Measurements from ENCODE around the gene TMTC3. TPM values are rescaled to one million over a fixed set of nuclear protein-coding genes. Genes with fewer than 3 reads are reported as not detected.

TMTC3 gene
- polyA plus RNA-seq, 1 donor, result 17.7 TPM

DNA sequence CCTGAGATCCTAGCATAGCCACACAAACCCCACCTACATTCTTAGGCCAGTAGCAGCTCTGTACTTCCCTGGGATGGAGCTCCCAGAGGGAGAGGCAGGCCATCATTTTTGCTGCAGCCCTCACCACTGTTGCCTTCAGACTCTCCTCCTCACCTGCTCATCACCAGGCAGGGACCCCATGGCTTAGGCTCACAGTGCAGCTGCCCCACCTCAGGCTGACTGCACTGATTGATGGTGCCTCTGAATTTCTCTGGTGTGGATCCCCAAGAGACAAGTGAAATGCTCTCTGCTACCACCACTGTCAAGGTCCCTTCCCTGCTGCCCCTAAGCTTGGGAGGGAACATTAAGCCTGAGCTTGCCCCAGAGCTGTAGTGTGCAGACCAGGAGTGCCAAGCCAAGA lies 76.2 kb downstream of the TMTC3 start:
- Histone ChIP-seq H3K4me1 (ENCODE audit: control insufficient read depth, insufficient read depth, low read length) (no peaks in the 10 kb centered on the region), H3K4me3 (ENCODE audit: low read length) (no peak overlapping the region), H3K9me3 (ENCODE audit: control insufficient read depth, low read depth, low read length) (peaks cover 7% of the 10 kb centered on the region), H3K27ac (ENCODE audit: low read length) (no peak overlapping the region), H3K36me3 (ENCODE audit: control insufficient read depth, insufficient read depth, low read length) (no peaks in the 10 kb centered on the region), H3K27me3 (ENCODE audit: control insufficient read depth, insufficient read depth, low read length) (no peaks in the 10 kb centered on the region)
- DNase-seq, result no peak

DNA sequence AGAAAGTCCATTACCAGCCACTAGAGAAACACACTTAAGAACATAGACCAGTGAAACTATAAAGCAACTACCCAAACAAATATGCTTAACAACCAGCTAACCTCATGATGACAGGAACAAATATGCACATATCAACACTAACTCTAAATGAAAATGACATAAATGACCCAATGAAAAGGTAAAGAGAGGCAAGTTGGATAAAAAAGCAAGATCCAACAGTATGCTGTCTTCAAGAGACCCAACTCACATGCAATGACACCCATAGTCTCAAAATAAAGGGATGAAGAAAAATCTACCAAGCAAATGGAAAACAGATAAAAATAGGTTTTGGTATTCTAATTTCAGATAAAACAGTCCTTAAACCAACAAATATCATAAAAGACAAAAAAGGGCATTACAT lies 77.8 kb downstream of the TMTC3 start:
- no peaks in the 10 kb centered on the region for H3K9me3 ChIP-seq (ENCODE audit: control insufficient read depth, low read depth, low read length)
- H3K4me3 ChIP-seq (ENCODE audit: low read length), result no peak overlapping the region
- H3K36me3 ChIP-seq (ENCODE audit: control insufficient read depth, insufficient read depth, low read length), result no peaks in the 10 kb centered on the region
- no peak for DNase-seq
- H3K4me1 ChIP-seq (ENCODE audit: control insufficient read depth, insufficient read depth, low read length), result no peaks in the 10 kb centered on the region
- H3K27me3 ChIP-seq (ENCODE audit: control insufficient read depth, insufficient read depth, low read length), result no peaks in the 10 kb centered on the region
- H3K27ac ChIP-seq (ENCODE audit: low read length), result no peak overlapping the region

DNA sequence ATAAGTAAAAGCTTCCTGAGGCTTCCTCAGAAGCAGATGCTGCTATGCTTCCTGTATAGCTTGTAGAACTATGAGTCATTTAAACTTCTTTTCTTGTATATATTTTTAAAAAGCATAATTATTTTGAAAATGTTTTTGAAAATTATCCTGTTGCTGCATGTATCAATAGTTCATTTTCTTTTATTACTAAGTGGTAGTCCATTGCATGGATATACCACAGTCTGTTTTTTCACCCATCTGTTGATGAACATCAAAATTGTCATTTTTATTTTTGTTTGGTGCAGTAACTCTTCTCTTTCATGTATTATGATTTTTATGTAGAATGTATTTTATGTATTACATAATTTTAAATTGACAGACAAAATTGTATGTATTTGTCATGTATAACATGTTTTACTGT lies 81.4 kb downstream of the TMTC3 start:
- DNase-seq, result no peak
- no peaks in the 10 kb centered on the region for H3K36me3 ChIP-seq (ENCODE audit: control insufficient read depth, insufficient read depth, low read length)
- H3K4me3 ChIP-seq (ENCODE audit: low read length), result no peak overlapping the region
- H3K9me3 ChIP-seq (ENCODE audit: control insufficient read depth, low read depth, low read length), result no peaks in the 10 kb centered on the region
- no peaks in the 10 kb centered on the region for H3K4me1 ChIP-seq (ENCODE audit: control insufficient read depth, insufficient read depth, low read length)
- no peak overlapping the region for H3K27ac ChIP-seq (ENCODE audit: low read length)
- H3K27me3 ChIP-seq (ENCODE audit: control insufficient read depth, insufficient read depth, low read length), result no peaks in the 10 kb centered on the region

DNA sequence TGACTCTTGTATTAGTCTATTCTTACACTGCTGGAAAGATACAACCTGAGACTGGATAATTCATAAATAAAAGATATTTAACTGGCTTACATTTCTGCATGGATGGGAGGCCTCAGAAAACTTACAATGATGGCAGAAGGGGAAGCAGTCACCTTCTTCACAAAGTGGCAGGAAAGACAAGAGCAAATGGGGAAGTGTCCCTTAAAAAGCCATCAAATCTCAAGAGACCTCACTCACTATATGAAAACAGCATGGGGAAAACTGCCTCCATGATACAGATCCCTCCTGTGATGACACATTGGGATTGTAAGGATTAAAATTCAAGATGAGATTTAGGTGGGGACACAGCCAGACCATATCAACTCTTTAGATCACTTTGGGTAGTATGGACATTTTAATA lies 83.7 kb downstream of the TMTC3 start:
- Histone ChIP-seq H3K27me3 (ENCODE audit: control insufficient read depth, insufficient read depth, low read length) (no peaks in the 10 kb centered on the region), H3K4me1 (ENCODE audit: control insufficient read depth, insufficient read depth, low read length) (no peaks in the 10 kb centered on the region), H3K9me3 (ENCODE audit: control insufficient read depth, low read depth, low read length) (no peaks in the 10 kb centered on the region), H3K36me3 (ENCODE audit: control insufficient read depth, insufficient read depth, low read length) (no peaks in the 10 kb centered on the region), H3K4me3 (ENCODE audit: low read length) (no peak overlapping the region), H3K27ac (ENCODE audit: low read length) (no peak overlapping the region)
- no peak for DNase-seq

- no peak for DNase-seq
- whole genome bisulfite sequencing (ENCODE audit: insufficient coverage, low lambda C conversion rate), result no CpG with 5 or more reads among the region's 7 CpGs
- no peaks in the 10 kb centered on the region for H3K9me3 ChIP-seq (ENCODE audit: control insufficient read depth, low read depth, low read length)
- no peaks in the 10 kb centered on the region for H3K4me1 ChIP-seq (ENCODE audit: control insufficient read depth, insufficient read depth, low read length)
- no peak overlapping the region for H3K4me3 ChIP-seq (ENCODE audit: low read length)
- no peak overlapping the region for H3K27ac ChIP-seq (ENCODE audit: low read length)
- H3K27me3 ChIP-seq (ENCODE audit: control insufficient read depth, insufficient read depth, low read length), result no peaks in the 10 kb centered on the region
- no peaks in the 10 kb centered on the region for H3K36me3 ChIP-seq (ENCODE audit: control insufficient read depth, insufficient read depth, low read length)
Measured at GRCh38 chr12:88227263-88227662, 85.2 kb downstream of the TMTC3 start.

DNA sequence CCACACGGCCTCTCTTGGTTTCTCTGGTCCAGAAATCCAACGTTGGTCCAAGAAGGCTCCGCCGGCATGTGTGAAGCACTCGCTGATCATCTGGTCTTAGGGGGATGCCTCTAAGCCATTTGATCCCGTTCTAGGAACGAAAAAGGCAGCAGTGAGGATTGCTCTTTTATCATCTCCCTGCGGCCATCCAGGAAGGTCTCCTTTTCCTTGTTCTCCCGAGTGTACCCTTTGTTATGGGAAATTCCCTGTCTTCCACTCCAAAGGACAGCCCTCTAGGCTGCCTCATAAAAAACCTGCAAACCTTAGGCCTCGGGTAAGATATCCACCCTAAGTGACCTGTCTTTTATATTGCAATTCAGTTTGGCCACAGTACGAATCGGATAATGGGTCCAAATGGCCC lies 85.8 kb downstream of the TMTC3 start:
- H3K36me3 ChIP-seq (ENCODE audit: control insufficient read depth, insufficient read depth, low read length), result no peaks in the 10 kb centered on the region
- no peaks in the 10 kb centered on the region for H3K27me3 ChIP-seq (ENCODE audit: control insufficient read depth, insufficient read depth, low read length)
- no peaks in the 10 kb centered on the region for H3K4me1 ChIP-seq (ENCODE audit: control insufficient read depth, insufficient read depth, low read length)
- no peak overlapping the region for H3K4me3 ChIP-seq (ENCODE audit: low read length)
- DNase-seq, result no peak
- 100% methylated on average over 1 of the region's 12 CpGs for WGBS (ENCODE audit: insufficient coverage, low lambda C conversion rate)
- H3K27ac ChIP-seq (ENCODE audit: low read length), result no peak overlapping the region
- H3K9me3 ChIP-seq (ENCODE audit: control insufficient read depth, low read depth, low read length), result no peaks in the 10 kb centered on the region

- no peaks in the 10 kb centered on the region for H3K27me3 ChIP-seq (ENCODE audit: control insufficient read depth, insufficient read depth, low read length)
- no peak overlapping the region for H3K4me3 ChIP-seq (ENCODE audit: low read length)
- 100% methylated on average over 1 of the region's 4 CpGs for WGBS (ENCODE audit: insufficient coverage, low lambda C conversion rate)
- H3K36me3 ChIP-seq (ENCODE audit: control insufficient read depth, insufficient read depth, low read length), result no peaks in the 10 kb centered on the region
- no peaks in the 10 kb centered on the region for H3K9me3 ChIP-seq (ENCODE audit: control insufficient read depth, low read depth, low read length)
- H3K4me1 ChIP-seq (ENCODE audit: control insufficient read depth, insufficient read depth, low read length), result no peaks in the 10 kb centered on the region
- DNase-seq, result no peak
- no peak overlapping the region for H3K27ac ChIP-seq (ENCODE audit: low read length)
Measured at GRCh38 chr12:88228720-88229119, 86.6 kb downstream of the TMTC3 start.

GRCh38 chr12:88230271-88230670 lies 88.2 kb downstream of the TMTC3 start:
- DNase-seq, result no peak
- H3K27me3 ChIP-seq (ENCODE audit: control insufficient read depth, insufficient read depth, low read length), result no peaks in the 10 kb centered on the region

GRCh38 chr12:88235183-88235833 lies 93.2 kb downstream of the TMTC3 start:
- H3K27ac ChIP-seq (ENCODE audit: low read length), result no peak overlapping the region
- H3K4me3 ChIP-seq (ENCODE audit: low read length), result no peak overlapping the region
- WGBS (ENCODE audit: insufficient coverage, low lambda C conversion rate), result no CpG with 5 or more reads among the region's 7 CpGs
- H3K9me3 ChIP-seq (ENCODE audit: control insufficient read depth, low read depth, low read length), result peaks cover 5% of the 10 kb centered on the region
- H3K4me1 ChIP-seq (ENCODE audit: control insufficient read depth, insufficient read depth, low read length), result no peaks in the 10 kb centered on the region
- no peaks in the 10 kb centered on the region for H3K36me3 ChIP-seq (ENCODE audit: control insufficient read depth, insufficient read depth, low read length)
- no peaks in the 10 kb centered on the region for H3K27me3 ChIP-seq (ENCODE audit: control insufficient read depth, insufficient read depth, low read length)
- no peak for DNase-seq

More at GRCh38 chr12:88230271-88230670, 88.2 kb downstream of the TMTC3 start:
- H3K27ac ChIP-seq (ENCODE audit: low read length), result no peak overlapping the region
- 80% methylated on average over 1 of the region's 2 CpGs for WGBS (ENCODE audit: insufficient coverage, low lambda C conversion rate)
- H3K9me3 ChIP-seq (ENCODE audit: control insufficient read depth, low read depth, low read length), result no peaks in the 10 kb centered on the region
- no peaks in the 10 kb centered on the region for H3K4me1 ChIP-seq (ENCODE audit: control insufficient read depth, insufficient read depth, low read length)
- H3K36me3 ChIP-seq (ENCODE audit: control insufficient read depth, insufficient read depth, low read length), result no peaks in the 10 kb centered on the region
- no peak overlapping the region for H3K4me3 ChIP-seq (ENCODE audit: low read length)

DNA sequence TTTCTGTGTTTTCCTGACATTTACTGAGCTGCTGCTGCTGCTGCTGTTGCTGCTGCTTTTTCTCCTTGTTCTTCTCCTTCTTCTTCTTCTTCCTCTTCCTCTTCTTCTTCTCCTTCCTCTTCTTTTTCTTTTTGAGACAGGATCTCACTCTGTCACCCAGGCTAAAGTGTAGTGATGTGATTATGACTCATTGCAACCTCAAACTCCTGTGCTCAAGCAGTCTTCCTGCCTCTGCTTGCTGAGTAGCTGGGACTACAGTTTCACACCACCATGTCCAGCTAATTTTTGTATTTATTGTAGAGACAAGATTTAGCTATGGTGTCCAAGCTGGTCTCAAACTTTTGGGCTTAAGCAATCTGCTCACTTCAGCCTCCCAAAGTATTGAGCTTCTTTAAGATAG lies 95.8 kb downstream of the TMTC3 start:
- no peaks in the 10 kb centered on the region for H3K27me3 ChIP-seq (ENCODE audit: control insufficient read depth, insufficient read depth, low read length)
- H3K4me1 ChIP-seq (ENCODE audit: control insufficient read depth, insufficient read depth, low read length), result no peaks in the 10 kb centered on the region
- H3K9me3 ChIP-seq (ENCODE audit: control insufficient read depth, low read depth, low read length), result peaks cover 5% of the 10 kb centered on the region
- no peak overlapping the region for H3K27ac ChIP-seq (ENCODE audit: low read length)
- no peak overlapping the region for H3K4me3 ChIP-seq (ENCODE audit: low read length)
- no peaks in the 10 kb centered on the region for H3K36me3 ChIP-seq (ENCODE audit: control insufficient read depth, insufficient read depth, low read length)
- no peak for DNase-seq

DNA sequence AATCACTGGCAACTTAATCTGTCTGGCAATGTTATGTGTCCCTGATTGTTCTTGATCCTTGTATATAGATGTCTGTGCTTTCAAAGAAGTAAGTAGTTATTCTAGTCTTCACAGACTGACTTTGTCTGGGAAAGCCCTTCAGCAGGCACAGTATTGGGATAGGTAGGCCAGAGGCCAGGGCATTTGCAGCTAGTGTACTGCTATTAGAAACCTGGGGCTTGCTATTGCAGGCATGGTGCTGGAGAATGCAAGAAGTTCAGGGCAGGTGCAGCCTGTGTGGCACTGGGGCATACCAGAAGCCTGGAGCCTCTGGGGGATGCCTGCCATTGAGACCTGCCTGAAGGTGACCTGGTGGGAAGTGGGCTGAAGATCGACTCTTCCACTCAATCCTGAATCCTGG lies 96.3 kb downstream of the TMTC3 start:
- no peak overlapping the region for H3K4me3 ChIP-seq (ENCODE audit: low read length)
- WGBS (ENCODE audit: insufficient coverage, low lambda C conversion rate), result no CpG with 5 or more reads among the region's 1 CpG
- peaks cover 5% of the 10 kb centered on the region for H3K9me3 ChIP-seq (ENCODE audit: control insufficient read depth, low read depth, low read length)
- DNase-seq, result no peak
- H3K27me3 ChIP-seq (ENCODE audit: control insufficient read depth, insufficient read depth, low read length), result no peaks in the 10 kb centered on the region
- no peak overlapping the region for H3K27ac ChIP-seq (ENCODE audit: low read length)
- no peaks in the 10 kb centered on the region for H3K4me1 ChIP-seq (ENCODE audit: control insufficient read depth, insufficient read depth, low read length)
- H3K36me3 ChIP-seq (ENCODE audit: control insufficient read depth, insufficient read depth, low read length), result no peaks in the 10 kb centered on the region

Data from large intestine (tissue), 3 donors.